GM12891 (cell line): Measurements from ENCODE around the gene PDE8A.

Source experiments
- POLR2A ChIP-seq: IDR thresholded peaks from 2 replicates; pipeline ENCODE4 v1.6.1; 2011; ENCODE audit warnings: low read depth, low read length, control low read depth
- TAF1 ChIP-seq: IDR thresholded peaks from 2 replicates; pipeline ENCODE4 v1.6.1; 2011; ENCODE audit warnings: low read depth, low read length, control low read depth

- TF ChIP-seq TAF1 (no peak), POLR2A (no peak)
Observed at GRCh38 chr15:84953726-84954125, 27.9 kb upstream of the PDE8A start.
